B cell (primary cell): Measurements from ENCODE around the gene LONRF2.
"Not testable (repeated sequence)": the region's sequence is repeated elsewhere in the genome, so short reads cannot be mapped to it uniquely, and the experiment has no call there.

ENCODE experiments used
- EZH2 ChIP-seq: IDR thresholded peaks from 2 replicates; pipeline ENCODE4 v1.6.1; 2012; ENCODE audit warnings: borderline replicate concordance, low read depth, mild to moderate bottlenecking, moderate library complexity, low read length; ENCODE audit not compliant: insufficient read depth, poor library complexity, severe bottlenecking
- TF ChIP-seq, protein P1 (sequence below): fragments of 200-600 bp; IDR thresholded peaks from one replicate; pipeline ENCODE4 v1.8.0; 2022; ENCODE audit warnings: antibody characterized with exemption, mild to moderate bottlenecking

DNA sequence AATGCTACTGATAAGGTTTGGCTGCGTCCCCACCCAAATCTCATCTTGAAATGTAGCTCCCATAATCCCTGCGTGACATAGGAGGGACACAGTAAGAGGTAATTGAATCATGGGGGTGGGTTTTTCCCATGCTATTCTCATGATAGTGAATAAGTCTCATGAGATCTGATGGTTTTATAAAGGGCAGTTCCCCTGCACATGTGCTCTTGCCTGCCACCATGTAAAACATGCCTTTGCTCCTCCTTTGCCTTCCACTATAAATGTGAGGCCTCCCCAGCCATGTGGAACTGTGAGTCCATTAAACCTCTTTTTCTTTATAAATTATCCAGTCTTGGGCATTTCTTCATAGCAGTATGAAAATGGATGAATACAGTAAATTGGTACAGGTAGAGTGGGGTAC is 20.2 kb upstream of the LONRF2 start:
- TF ChIP-seq, protein P1, sequence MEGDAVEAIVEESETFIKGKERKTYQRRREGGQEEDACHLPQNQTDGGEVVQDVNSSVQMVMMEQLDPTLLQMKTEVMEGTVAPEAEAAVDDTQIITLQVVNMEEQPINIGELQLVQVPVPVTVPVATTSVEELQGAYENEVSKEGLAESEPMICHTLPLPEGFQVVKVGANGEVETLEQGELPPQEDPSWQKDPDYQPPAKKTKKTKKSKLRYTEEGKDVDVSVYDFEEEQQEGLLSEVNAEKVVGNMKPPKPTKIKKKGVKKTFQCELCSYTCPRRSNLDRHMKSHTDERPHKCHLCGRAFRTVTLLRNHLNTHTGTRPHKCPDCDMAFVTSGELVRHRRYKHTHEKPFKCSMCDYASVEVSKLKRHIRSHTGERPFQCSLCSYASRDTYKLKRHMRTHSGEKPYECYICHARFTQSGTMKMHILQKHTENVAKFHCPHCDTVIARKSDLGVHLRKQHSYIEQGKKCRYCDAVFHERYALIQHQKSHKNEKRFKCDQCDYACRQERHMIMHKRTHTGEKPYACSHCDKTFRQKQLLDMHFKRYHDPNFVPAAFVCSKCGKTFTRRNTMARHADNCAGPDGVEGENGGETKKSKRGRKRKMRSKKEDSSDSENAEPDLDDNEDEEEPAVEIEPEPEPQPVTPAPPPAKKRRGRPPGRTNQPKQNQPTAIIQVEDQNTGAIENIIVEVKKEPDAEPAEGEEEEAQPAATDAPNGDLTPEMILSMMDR: not testable (repeated sequence)
- TF ChIP-seq EZH2: not testable (repeated sequence)
